ENCODE results near the gene ZMYM2. TPM values are rescaled to one million over a fixed set of nuclear protein-coding genes. Genes with fewer than 3 reads are reported as not detected.

Gene ZMYM2
- total RNA-seq, 1 donor from 2014 or later, result 125 TPM

GRCh38 chr13:20080377-20081164, 122.0 kb downstream of the ZMYM2 start:
- intact Hi-C loops (cut with DNase I), result no loop called here
- ATAC-seq (no peak), DNase-seq (ENCODE audit: low spot score) (no peak)

GRCh38 chr13:20090349-20090748, 131.8 kb downstream of the ZMYM2 start:
- DNase-seq (ENCODE audit: low spot score), result no peak
- intact Hi-C loops (cut with DNase I), result no loop called here
- no peak for ATAC-seq

GRCh38 chr13:20093951-20094350, 135.4 kb downstream of the ZMYM2 start:
- ATAC-seq (no peak), DNase-seq (ENCODE audit: low spot score) (no peak)
- intact Hi-C loops (cut with DNase I), result no loop called here

- intact Hi-C loops (cut with DNase I), result no loop called here
- ATAC-seq, result no peak
- no peak for DNase-seq (ENCODE audit: low spot score)
Observed at GRCh38 chr13:20099319-20099718, 140.8 kb downstream of the ZMYM2 start.

GRCh38 chr13:20101467-20102316, 143.2 kb downstream of the ZMYM2 start:
- DNase-seq (ENCODE audit: low spot score) (no peak), ATAC-seq (no peak)
- intact Hi-C loops (cut with DNase I), result loop anchor here (2.0 kb wide), 1 partner anchor 75 kb away; no protein-coding TSS in a partner anchor

GRCh38 chr13:20102525-20103180, 144.1 kb downstream of the ZMYM2 start:
- DNase-seq (ENCODE audit: low spot score), result no peak
- intact Hi-C loops (cut with DNase I), result no loop called here
- no peak for ATAC-seq

GRCh38 chr13:20105161-20105689, 146.7 kb downstream of the ZMYM2 start:
- DNase-seq (ENCODE audit: low spot score) (no peak), ATAC-seq (no peak)
- intact Hi-C loops (cut with DNase I), result no loop called here

GRCh38 chr13:20106742-20107141, 148.2 kb downstream of the ZMYM2 start:
- DNase-seq (ENCODE audit: low spot score), result no peak
- intact Hi-C loops (cut with DNase I), result no loop called here
- ATAC-seq, result no peak

- intact Hi-C loops (cut with DNase I), result no loop called here
Observed at GRCh38 chr13:20109037-20109436, 150.5 kb downstream of the ZMYM2 start.

GRCh38 chr13:20114066-20114610, 155.6 kb downstream of the ZMYM2 start:
- intact Hi-C loops (cut with DNase I), result no loop called here
- DNase-seq (ENCODE audit: low spot score) (no peak), ATAC-seq (no peak)

More at GRCh38 chr13:20109037-20109436, 150.5 kb downstream of the ZMYM2 start:
- no peak for ATAC-seq
- DNase-seq (ENCODE audit: low spot score), result no peak

GRCh38 chr13:20116213-20116612, 157.7 kb downstream of the ZMYM2 start:
- intact Hi-C loops (cut with DNase I), result no loop called here
- no peak for ATAC-seq
- no peak for DNase-seq (ENCODE audit: low spot score)

GRCh38 chr13:20118268-20119140, 160.0 kb downstream of the ZMYM2 start:
- intact Hi-C loops (cut with DNase I), result no loop called here
- DNase-seq (ENCODE audit: low spot score), result peak; percentile 69
- ATAC-seq, result peak; percentile 85

GRCh38 chr13:20119960-20120359, 161.4 kb downstream of the ZMYM2 start:
- DNase-seq (ENCODE audit: low spot score), result no peak
- no peak for ATAC-seq
- intact Hi-C loops (cut with DNase I), result no loop called here

GRCh38 chr13:20121159-20121525, 162.6 kb downstream of the ZMYM2 start:
- intact Hi-C loops (cut with DNase I), result no loop called here
- ATAC-seq, result no peak
- no peak for DNase-seq (ENCODE audit: low spot score)

GRCh38 chr13:20124303-20124702, 165.8 kb downstream of the ZMYM2 start:
- no peak for DNase-seq (ENCODE audit: low spot score)
- ATAC-seq, result no peak
- intact Hi-C loops (cut with DNase I), result no loop called here

GRCh38 chr13:20125129-20125782, 166.7 kb downstream of the ZMYM2 start:
- DNase-seq (ENCODE audit: low spot score) (no peak), ATAC-seq (no peak)
- intact Hi-C loops (cut with DNase I), result no loop called here

- ATAC-seq (no peak), DNase-seq (ENCODE audit: low spot score) (no peak)
- intact Hi-C loops (cut with DNase I), result no loop called here
Observed at GRCh38 chr13:20125783-20126165, 167.2 kb downstream of the ZMYM2 start.
